Right lobe of liver (tissue), 6 donors: ENCODE data around the gene KRT16. TPM values are rescaled to one million over a fixed set of nuclear protein-coding genes. Genes with fewer than 3 reads are reported as not detected.

ENCODE experiments used
- ATAC-seq, 4 donors: fragments of 200-7000 bp; cut with Tn5 transposase; one replicate each; pipeline ENCODE4 v1.9.1; 2020; ENCODE audit warnings: mild to moderate bottlenecking in 4 of 4, moderate library complexity in 4 of 4
- DNase-seq, 3 donors: peaks; one replicate each; pipeline ENCODE4 v3.0.0-alpha.2; 2020
- H3K27ac ChIP-seq, 3 donors: fragments of 200-600 bp; one replicate each; pipeline ENCODE4 v1.8.0; 2022
- H3K27me3 ChIP-seq, 2 donors: fragments of 200-600 bp; one replicate each; pipeline ENCODE4 v1.8.0; 2022
- H3K36me3 ChIP-seq, 4 donors: fragments of 200-600 bp; sonication (generic) in 1 of 4; one replicate each; pipeline versions ENCODE4 v1.5.1 to v1.8.0; 2017 to 2022; ENCODE audit warnings: control low read depth in 1 of 4
- H3K4me1 ChIP-seq, 4 donors: fragments of 200-600 bp; sonication (generic) in 1 of 4; one replicate each; pipeline versions ENCODE4 v1.5.1 to v1.8.0; 2017 to 2022; ENCODE audit warnings: control low read depth in 1 of 4
- H3K4me3 ChIP-seq, 3 donors: fragments of 200-600 bp; one replicate each; pipeline ENCODE4 v1.8.0; 2022
- H3K9me3 ChIP-seq, 4 donors: fragments of 200-600 bp; sonication (generic) in 1 of 4; one replicate each; pipeline versions ENCODE4 v1.5.1 to v1.8.0; 2017 to 2022; ENCODE audit warnings: control low read depth in 1 of 4
- CTCF ChIP-seq, 4 donors: fragments of 200-600 bp in 3 of 4; fragments of 450-650 bp in 1 of 4; IDR thresholded peaks; one replicate each; pipeline versions ENCODE4 v1.5.1 to v1.8.0; 2016 to 2022; ENCODE audit warnings: antibody characterized with exemption in 4 of 4, mild to moderate bottlenecking in 2 of 4
- POLR2A ChIP-seq: fragments of 450-650 bp; IDR thresholded peaks from one replicate; pipeline ENCODE4 v1.6.1; 2017; ENCODE audit warnings: antibody characterized with exemption, mild to moderate bottlenecking
- WGBS: methylation state at CpG from one replicate; pipeline ENCODE4 v1.1.6; 2018; ENCODE audit warnings: low coverage, low lambda C conversion rate; ENCODE audit not compliant: insufficient coverage; ENCODE audit errors: missing lambda C conversion rate; 5-methylcytosine and 5-hydroxymethylcytosine counted together
- intact Hi-C, 2 donors: fragments of 100-400 bp; cut with DNase I; formaldehyde crosslinking; loops; one replicate each; pipeline versions ENCODE4 v1.11.2 to v1.14.1; 2022
- total RNA-seq, 6 experiments: library from RNA; depleted of rRNA in 2 of 6; stranded (reverse); fragments of >200 nt in 2 of 6; fragmentation: NEBNext Ultra II Directional in 3 of 6; extraction: Animal tissue kit (Norgen Biotek cat#: 25700) in 3 of 6; gene quantifications; one replicate each; pipeline versions ENCODE4 v1.1.0 to v1.2.4, GENCODE V29; 2016 to 2023
- donor health status: DM: no; HTN: yes; CAD: no.
- donor health status: DM: no; HTN: no; CAD: no.
- donor health status: DM: no; HTN: no; CAD: no.
- donor health status: DM: no; HTN: yes; CAD: no.
- donor health status: DM: no; HTN: yes; CAD: no.

KRT16 gene
- total RNA-seq, 6 experiments from 2014 or later, result not detected

- TF ChIP-seq CTCF (IDR thresholded peaks at IDR 0.05) (no peak), POLR2A (no peak)
- ATAC-seq (no peak), DNase-seq (no peak)
- Histone ChIP-seq H3K27me3 (no peaks in the 10 kb centered on the region), H3K9me3 (no peaks in the 10 kb centered on the region), H3K4me1 (no peaks in the 10 kb centered on the region), H3K36me3 (no peaks in the 10 kb centered on the region), H3K27ac (no peak overlapping the region), H3K4me3 (no peak overlapping the region)
- intact Hi-C loops, result no loop called here
- 33% methylated on average over 3 of the region's 3 CpGs for WGBS
Measured at GRCh38 chr17:41563607-41564170, 48.9 kb downstream of the KRT16 start.

GRCh38 chr17:41561554-41561953 is 51.0 kb downstream of the KRT16 start:
- Histone ChIP-seq H3K27ac (no peak overlapping the region), H3K4me3 (no peak overlapping the region), H3K9me3 (no peaks in the 10 kb centered on the region), H3K27me3 (no peaks in the 10 kb centered on the region), H3K4me1 (no peaks in the 10 kb centered on the region), H3K36me3 (no peaks in the 10 kb centered on the region)
- TF ChIP-seq POLR2A, result no peak
- TF ChIP-seq CTCF (IDR thresholded peaks at IDR 0.05), result no peak
- 63% methylated on average over 6 of the region's 6 CpGs for WGBS
- DNase-seq, result no peak
- ATAC-seq, result no peak
- intact Hi-C loops, result no loop called here

Other genes with a start within 250 kb of the KRT16 start
- not detected for gene KRT33B, start 243.0 kb downstream of the KRT16 start, total RNA-seq
- not detected for gene KRT34, start 230.5 kb downstream of the KRT16 start, total RNA-seq
- not detected for gene KRT31, start 215.2 kb downstream of the KRT16 start, total RNA-seq
- gene KRT37, start 188.2 kb downstream of the KRT16 start, total RNA-seq, result not detected
- gene KRT38, start 171.8 kb downstream of the KRT16 start, total RNA-seq, result not detected
- gene KRT32, start 145.4 kb downstream of the KRT16 start, total RNA-seq, result not detected
- gene KRT35, start 131.6 kb downstream of the KRT16 start, total RNA-seq, result not detected
- not detected for gene KRT36, start 122.9 kb downstream of the KRT16 start, total RNA-seq
- 1 to 10 TPM in 1 of 6 experiments, not detected in 5; 1.6 TPM for gene KRT13, start 107.2 kb downstream of the KRT16 start, total RNA-seq
- gene KRT15, start 93.9 kb downstream of the KRT16 start, total RNA-seq, result not detected
- 1 to 10 TPM in 5 of 6 experiments, under 1 TPM in 1; 0.87 to 4.3 (median 2.5) TPM for gene KRT19, start 84.5 kb downstream of the KRT16 start, total RNA-seq
- not detected for gene KRT9, start 40.7 kb downstream of the KRT16 start, total RNA-seq
- gene KRT14, start 25.9 kb downstream of the KRT16 start, total RNA-seq, result under 1 TPM in 1 of 6 experiments, not detected in 5; 0.24 TPM
- gene KRT17, start 11.8 kb upstream of the KRT16 start, total RNA-seq, result not detected
- gene EIF1, start 76.1 kb upstream of the KRT16 start, total RNA-seq, result 100 to 1,000 TPM; 284 to 454 (median 404) TPM
- gene GAST, start 99.6 kb upstream of the KRT16 start, total RNA-seq, result not detected
- gene HAP1, start 121.9 kb upstream of the KRT16 start, total RNA-seq, result under 1 TPM in 3 of 6 experiments, not detected in 3; 0.07 to 0.10 (median 0.07) TPM
- gene JUP, start 173.9 kb upstream of the KRT16 start, total RNA-seq, result 10 to 100 TPM; 54.3 to 74.8 (median 65.7) TPM
- 1 to 10 TPM; 1.8 to 3.8 (median 2.8) TPM for gene P3H4, start 199.2 kb upstream of the KRT16 start, total RNA-seq
- gene FKBP10, start 200.2 kb upstream of the KRT16 start, total RNA-seq, result 1 to 10 TPM; 2.4 to 5.1 (median 4.0) TPM
- gene NT5C3B, start 223.5 kb upstream of the KRT16 start, total RNA-seq, result 10 to 100 TPM; 19.9 to 30.7 (median 23.1) TPM
- gene KLHL10, start 225.1 kb upstream of the KRT16 start, total RNA-seq, result not detected